ENCODE measurements around the gene PDE2A.
A peak's percentile ranks its signal among the peaks of the same experiment; 100 is the strongest.

Gene PDE2A

DNA sequence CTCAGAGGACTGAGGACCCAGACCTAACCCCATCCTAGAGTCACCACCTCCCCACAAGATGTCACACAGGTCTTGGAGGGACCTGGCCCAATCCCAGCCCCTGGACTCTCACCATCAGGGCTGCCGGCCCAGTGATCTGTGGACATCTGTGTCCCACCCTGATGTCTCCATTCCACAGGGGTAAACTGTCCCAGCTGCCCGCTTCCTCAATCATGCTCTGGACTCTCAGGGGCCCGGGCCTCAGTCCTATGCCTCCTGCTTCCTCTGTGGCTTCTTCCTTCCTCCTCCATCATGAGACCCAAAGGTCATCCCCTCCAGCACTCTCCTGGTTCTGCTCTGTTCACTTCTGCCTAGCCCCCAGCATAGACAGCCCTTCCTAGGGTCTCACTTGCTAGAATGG lies 45.8 kb upstream of the PDE2A start:
- DNase-seq (ENCODE audit: extremely low read depth, low read depth), result no peak

DNA sequence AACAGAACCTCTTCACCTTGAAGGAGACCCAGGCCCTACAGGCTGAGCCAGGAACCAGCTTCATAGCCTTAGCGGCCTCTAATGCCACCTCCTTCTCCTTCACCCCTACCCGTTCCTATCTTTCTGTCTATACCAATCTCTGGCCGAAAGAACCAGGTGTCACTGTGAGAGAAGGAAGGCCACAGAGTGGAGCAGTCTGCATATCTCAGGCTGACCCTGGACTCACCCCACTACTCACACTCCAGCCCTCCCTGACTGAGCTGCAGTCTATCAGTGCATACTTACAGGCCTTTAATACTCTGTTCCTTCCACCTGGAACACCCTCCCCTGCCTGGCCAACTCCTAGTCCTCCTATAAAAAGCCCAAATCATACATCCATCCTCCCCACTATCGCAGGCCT lies 45.3 kb upstream of the PDE2A start:
- TF ChIP-seq, protein P1, sequence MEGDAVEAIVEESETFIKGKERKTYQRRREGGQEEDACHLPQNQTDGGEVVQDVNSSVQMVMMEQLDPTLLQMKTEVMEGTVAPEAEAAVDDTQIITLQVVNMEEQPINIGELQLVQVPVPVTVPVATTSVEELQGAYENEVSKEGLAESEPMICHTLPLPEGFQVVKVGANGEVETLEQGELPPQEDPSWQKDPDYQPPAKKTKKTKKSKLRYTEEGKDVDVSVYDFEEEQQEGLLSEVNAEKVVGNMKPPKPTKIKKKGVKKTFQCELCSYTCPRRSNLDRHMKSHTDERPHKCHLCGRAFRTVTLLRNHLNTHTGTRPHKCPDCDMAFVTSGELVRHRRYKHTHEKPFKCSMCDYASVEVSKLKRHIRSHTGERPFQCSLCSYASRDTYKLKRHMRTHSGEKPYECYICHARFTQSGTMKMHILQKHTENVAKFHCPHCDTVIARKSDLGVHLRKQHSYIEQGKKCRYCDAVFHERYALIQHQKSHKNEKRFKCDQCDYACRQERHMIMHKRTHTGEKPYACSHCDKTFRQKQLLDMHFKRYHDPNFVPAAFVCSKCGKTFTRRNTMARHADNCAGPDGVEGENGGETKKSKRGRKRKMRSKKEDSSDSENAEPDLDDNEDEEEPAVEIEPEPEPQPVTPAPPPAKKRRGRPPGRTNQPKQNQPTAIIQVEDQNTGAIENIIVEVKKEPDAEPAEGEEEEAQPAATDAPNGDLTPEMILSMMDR (IDR thresholded peaks at IDR 0.05; ENCODE audit: low read depth, low read length, missing control alignments), result no peak
- H3K4me3 ChIP-seq (replicated peaks; ENCODE audit: low read depth, low read length), result no peak overlapping the region
- no peak for DNase-seq (ENCODE audit: extremely low read depth, low read depth)

More for the DNA sequence above, 45.8 kb upstream of the PDE2A start:
- TF ChIP-seq, protein P1 (IDR thresholded peaks at IDR 0.05; ENCODE audit: low read depth, low read length, missing control alignments), result no peak
- H3K4me3 ChIP-seq (replicated peaks; ENCODE audit: low read depth, low read length), result peak overlapping the region; percentile 71

DNA sequence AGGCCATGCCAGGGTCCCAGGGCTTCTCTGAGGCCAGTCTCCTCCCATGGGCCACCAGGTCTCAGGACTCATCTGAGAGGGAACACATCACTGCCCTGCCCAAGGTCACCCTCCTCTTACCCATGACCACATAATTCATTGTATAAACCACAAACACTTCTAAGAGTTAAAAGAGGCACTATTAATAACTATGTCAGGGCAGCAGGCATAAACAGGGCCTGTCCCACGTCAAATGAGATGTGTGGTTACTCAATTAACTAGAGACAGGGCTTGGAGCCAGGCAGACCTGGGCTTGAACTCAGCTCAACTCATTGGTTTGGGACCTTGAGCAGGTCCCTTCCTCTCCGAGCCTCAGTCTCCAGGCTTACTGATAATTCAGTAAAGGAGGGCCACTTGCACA lies 44.9 kb upstream of the PDE2A start:
- no peak for DNase-seq (ENCODE audit: extremely low read depth, low read depth)

DNA sequence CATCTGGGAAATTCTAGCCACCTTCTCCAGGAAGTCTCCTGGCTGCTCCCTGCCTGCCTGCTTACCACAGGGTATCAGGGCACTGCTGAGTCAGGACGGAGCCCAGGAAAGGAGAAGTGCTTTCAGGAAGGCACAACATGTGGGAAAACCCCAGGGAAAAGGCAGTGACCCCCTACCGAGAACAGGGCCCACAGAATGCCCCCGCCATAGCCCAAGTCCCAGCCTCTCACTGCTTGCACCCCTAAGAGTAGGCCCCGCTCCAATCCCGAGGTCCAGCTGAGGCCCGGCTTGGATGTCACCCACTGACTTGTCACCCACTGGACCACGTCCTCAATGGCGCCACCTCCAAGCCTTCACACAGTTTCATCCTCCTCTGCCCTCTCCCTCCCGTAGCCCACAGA lies 43.9 kb upstream of the PDE2A start:
- TF ChIP-seq, protein P1 (IDR thresholded peaks at IDR 0.05; ENCODE audit: low read depth, low read length, missing control alignments), result no peak
- no peak for DNase-seq (ENCODE audit: extremely low read depth, low read depth)
- H3K4me3 ChIP-seq (replicated peaks; ENCODE audit: low read depth, low read length), result no peak overlapping the region

More for the DNA sequence above, 44.9 kb upstream of the PDE2A start:
- TF ChIP-seq, protein P1 (IDR thresholded peaks at IDR 0.05; ENCODE audit: low read depth, low read length, missing control alignments), result no peak
- H3K4me3 ChIP-seq (replicated peaks; ENCODE audit: low read depth, low read length), result no peak overlapping the region

DNA sequence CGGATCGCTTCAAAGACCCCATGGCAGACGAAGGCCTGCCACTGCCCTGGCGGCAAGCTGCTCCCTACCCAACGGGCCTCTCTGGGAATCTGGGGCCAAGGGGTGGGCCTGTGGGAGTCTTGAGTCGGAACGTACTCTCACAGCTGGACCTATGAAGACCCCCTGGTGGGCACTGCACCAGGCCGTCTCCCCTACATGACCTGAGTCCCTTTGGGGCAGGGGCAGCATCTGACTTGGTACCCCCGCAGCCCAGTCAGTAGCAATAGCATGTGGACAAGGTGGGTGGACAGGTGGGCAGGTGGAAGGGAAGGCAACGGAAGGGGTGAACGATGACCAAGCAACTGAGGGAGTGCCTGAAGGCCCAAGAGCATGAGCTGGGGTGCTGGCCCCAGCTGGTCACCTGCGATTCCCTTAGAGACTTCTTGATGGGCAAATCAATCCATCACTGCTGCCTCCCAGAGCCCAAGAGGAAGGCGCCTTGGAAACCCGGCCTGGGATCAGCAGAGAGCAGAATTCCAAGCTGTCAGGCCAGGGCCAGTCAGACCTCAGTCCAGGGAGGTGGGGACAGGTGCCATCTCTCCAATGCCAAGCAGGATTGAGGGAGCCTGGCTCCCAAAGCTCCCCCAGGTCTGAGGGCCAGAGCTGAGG lies 42.7 kb upstream of the PDE2A start:
- TF ChIP-seq, protein P1 (IDR thresholded peaks at IDR 0.05; ENCODE audit: low read depth, low read length, missing control alignments), result no peak
- no peak overlapping the region for H3K4me3 ChIP-seq (replicated peaks; ENCODE audit: low read depth, low read length)
- DNase-seq (ENCODE audit: extremely low read depth, low read depth), result no peak

DNA sequence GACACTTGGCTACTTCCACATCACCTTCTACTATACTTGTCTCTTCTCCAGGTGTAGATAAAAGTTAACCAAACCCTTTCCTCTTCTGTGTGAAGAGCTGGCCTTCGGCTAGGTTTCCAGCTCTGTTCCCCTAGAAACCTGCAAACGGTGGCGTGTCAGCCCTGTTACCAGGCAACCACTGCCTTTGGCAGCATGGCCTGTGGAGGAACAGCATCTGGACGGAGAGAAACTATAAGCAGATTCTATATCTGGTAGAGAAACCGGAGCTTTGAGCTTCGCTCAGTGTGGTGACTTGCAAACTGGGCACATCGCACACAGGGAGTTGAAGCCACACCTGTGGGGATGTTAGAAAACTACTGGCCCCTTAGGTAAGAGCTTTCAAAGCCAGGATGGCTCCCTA lies 42.1 kb upstream of the PDE2A start:
- TF ChIP-seq, protein P1 (IDR thresholded peaks at IDR 0.05; ENCODE audit: low read depth, low read length, missing control alignments), result no peak
- DNase-seq (ENCODE audit: extremely low read depth, low read depth), result no peak

DNA sequence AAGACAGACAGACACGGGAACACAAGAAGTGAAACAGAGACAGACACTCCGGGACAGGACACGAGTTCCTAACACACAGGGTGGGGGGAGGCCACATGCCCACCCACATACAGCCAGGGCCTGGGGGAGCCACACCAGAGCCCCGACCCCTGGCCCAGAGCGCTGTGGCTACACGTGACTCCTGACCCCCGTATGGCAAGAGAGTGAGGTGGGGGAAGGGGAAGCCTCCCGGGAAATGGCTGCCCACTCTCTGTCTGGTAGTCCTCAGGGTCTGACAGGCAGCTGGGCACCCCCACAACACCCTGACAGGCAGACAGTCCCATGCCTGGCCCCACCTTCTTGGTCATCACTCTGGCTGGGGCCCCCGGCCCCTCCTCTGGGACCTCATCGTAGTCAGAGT lies 38.6 kb upstream of the PDE2A start:
- no peak for DNase-seq (ENCODE audit: extremely low read depth, low read depth)
- no peak overlapping the region for H3K4me3 ChIP-seq (replicated peaks; ENCODE audit: low read depth, low read length)
- TF ChIP-seq, protein P1 (IDR thresholded peaks at IDR 0.05; ENCODE audit: low read depth, low read length, missing control alignments), result no peak

More for the DNA sequence above, 42.1 kb upstream of the PDE2A start:
- no peak overlapping the region for H3K4me3 ChIP-seq (replicated peaks; ENCODE audit: low read depth, low read length)
